ENCODE results near the gene IL10RB. TPM values are rescaled to one million over a fixed set of nuclear protein-coding genes. Genes with fewer than 3 reads are reported as not detected.

The IL10RB gene
- polyA plus RNA-seq, 2 of the 4 experiments (the other 2 are of a cell fraction) = 17.0 to 31.9 TPM

DNA sequence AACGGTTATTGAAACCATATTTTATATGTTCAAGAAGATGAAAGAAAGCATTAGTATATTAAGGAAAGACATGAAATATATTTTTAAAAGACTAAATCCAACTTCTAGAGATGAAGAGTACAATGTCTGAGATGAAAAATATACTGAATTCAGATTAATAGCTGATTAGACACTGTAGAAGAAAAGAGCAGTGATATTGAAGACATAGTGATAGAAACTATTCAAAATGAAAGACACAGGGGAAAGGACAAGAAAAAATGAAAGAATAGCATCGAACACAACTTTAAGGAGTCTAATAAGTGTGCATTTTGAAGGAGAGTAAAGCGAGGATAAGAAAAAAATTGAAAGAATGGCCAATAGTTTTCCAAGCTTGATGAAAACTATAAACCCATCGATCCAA, 47.4 kb downstream of the IL10RB start:
- ATAC-seq (no peak), FAIRE-seq (no peak), DNase-seq (ENCODE audit: low read depth in 1 of 2, low spot score in 1 of 2) (no peak)
- Histone ChIP-seq H3K4me1 (no peaks in the 10 kb centered on the region), H3K27ac (no peak overlapping the region), H3K9me3 (peaks cover 4% of the 10 kb centered on the region; the same call in 1 of the 3 replicates), H3K4me3 (no peak overlapping the region), H3K4me2 (no peak overlapping the region)
- ChIA-PET POLR2A (no interaction called here), CTCF (interaction anchor here (1.8 kb wide), 1 partner anchor 14 kb away, joined by 5 read pairs; no protein-coding TSS in a partner anchor)
- WGBS (ENCODE audit: missing lambda C conversion rate) = 36% methylated on average over 4 of the region's 4 CpGs
- TF ChIP-seq RNF2 (IDR thresholded peaks at IDR 0.05; ENCODE audit: borderline replicate concordance, low read depth) (no peak), KDM5A (IDR thresholded peaks at IDR 0.05) (no peak), HEYL (CRISPR knock-in tag; IDR thresholded peaks at IDR 0.05) (no peak), CBX2 (IDR thresholded peaks at IDR 0.05; ENCODE audit: borderline replicate concordance, low read depth) (no peak)
- TF ChIP-seq, protein P1, sequence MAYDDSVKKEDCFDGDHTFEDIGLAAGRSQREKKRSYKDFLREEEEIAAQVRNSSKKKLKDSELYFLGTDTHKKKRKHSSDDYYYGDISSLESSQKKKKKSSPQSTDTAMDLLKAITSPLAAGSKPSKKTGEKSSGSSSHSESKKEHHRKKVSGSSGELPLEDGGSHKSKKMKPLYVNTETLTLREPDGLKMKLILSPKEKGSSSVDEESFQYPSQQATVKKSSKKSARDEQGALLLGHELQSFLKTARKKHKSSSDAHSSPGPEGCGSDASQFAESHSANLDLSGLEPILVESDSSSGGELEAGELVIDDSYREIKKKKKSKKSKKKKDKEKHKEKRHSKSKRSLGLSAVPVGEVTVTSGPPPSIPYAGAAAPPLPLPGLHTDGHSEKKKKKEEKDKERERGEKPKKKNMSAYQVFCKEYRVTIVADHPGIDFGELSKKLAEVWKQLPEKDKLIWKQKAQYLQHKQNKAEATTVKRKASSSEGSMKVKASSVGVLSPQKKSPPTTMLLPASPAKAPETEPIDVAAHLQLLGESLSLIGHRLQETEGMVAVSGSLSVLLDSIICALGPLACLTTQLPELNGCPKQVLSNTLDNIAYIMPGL (CRISPR knock-in tag; IDR thresholded peaks at IDR 0.05; ENCODE audit: borderline replicate concordance) = no peak
- TF ChIP-seq, protein P2, sequence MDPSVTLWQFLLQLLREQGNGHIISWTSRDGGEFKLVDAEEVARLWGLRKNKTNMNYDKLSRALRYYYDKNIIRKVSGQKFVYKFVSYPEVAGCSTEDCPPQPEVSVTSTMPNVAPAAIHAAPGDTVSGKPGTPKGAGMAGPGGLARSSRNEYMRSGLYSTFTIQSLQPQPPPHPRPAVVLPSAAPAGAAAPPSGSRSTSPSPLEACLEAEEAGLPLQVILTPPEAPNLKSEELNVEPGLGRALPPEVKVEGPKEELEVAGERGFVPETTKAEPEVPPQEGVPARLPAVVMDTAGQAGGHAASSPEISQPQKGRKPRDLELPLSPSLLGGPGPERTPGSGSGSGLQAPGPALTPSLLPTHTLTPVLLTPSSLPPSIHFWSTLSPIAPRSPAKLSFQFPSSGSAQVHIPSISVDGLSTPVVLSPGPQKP (IDR thresholded peaks at IDR 0.05; ENCODE audit: low read depth, low read length) = no peak

DNA sequence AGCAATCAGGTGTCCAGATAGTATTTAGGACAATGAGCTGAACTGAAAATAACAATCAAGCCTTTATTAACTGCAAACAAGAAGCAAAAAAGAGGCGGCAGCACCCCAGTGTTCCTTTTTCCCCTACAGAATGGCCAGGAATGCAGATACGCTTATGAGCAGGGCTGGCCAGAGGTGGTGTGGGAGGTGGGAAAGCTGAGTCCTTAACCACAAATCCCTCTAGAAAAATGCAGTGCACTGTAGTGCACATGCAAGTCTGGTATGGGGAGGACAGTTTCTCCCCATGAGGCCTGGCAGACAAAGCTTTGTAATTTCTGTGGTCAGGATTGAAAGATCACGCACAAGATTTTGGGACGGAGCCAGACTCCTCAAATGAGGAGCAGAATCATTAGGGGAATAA, 47.9 kb downstream of the IL10RB start:
- ATAC-seq (no peak), FAIRE-seq (no peak), DNase-seq (ENCODE audit: low read depth in 1 of 2, low spot score in 1 of 2) (no peak)
- 60% methylated on average over 4 of the region's 4 CpGs for WGBS (ENCODE audit: missing lambda C conversion rate)
- ChIA-PET POLR2A (no interaction called here), CTCF (interaction anchor here (1.8 kb wide), 1 partner anchor 14 kb away, joined by 5 read pairs; no protein-coding TSS in a partner anchor)
- H3K4me3 ChIP-seq = no peak overlapping the region
- TF ChIP-seq POLR2A (IDR thresholded peaks at IDR 0.05; ENCODE audit: low read length) (no peak), ZFP36 (IDR thresholded peaks at IDR 0.05; ENCODE audit: borderline replicate concordance, partially characterized antibody) (no peak), EHF (CRISPR knock-in tag; IDR thresholded peaks at IDR 0.05) (no peak), MAFK (IDR thresholded peaks at IDR 0.05; ENCODE audit: partially characterized antibody) (no peak), FOXS1 (CRISPR knock-in tag; IDR thresholded peaks at IDR 0.05) (no peak), CEBPB (IDR thresholded peaks at IDR 0.05) (no peak)
- TF ChIP-seq, protein P3, sequence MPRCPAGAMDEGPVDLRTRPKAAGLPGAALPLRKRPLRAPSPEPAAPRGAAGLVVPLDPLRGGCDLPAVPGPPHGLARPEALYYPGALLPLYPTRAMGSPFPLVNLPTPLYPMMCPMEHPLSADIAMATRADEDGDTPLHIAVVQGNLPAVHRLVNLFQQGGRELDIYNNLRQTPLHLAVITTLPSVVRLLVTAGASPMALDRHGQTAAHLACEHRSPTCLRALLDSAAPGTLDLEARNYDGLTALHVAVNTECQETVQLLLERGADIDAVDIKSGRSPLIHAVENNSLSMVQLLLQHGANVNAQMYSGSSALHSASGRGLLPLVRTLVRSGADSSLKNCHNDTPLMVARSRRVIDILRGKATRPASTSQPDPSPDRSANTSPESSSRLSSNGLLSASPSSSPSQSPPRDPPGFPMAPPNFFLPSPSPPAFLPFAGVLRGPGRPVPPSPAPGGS (IDR thresholded peaks at IDR 0.05) = no peak
- peaks cover 4% of the 10 kb centered on the region; the same call in 1 of the 3 replicates for H3K9me3 ChIP-seq
- H3K27ac ChIP-seq = no peak overlapping the region
- no peak overlapping the region for H3K4me2 ChIP-seq
- H3K4me1 ChIP-seq = no peaks in the 10 kb centered on the region

DNA sequence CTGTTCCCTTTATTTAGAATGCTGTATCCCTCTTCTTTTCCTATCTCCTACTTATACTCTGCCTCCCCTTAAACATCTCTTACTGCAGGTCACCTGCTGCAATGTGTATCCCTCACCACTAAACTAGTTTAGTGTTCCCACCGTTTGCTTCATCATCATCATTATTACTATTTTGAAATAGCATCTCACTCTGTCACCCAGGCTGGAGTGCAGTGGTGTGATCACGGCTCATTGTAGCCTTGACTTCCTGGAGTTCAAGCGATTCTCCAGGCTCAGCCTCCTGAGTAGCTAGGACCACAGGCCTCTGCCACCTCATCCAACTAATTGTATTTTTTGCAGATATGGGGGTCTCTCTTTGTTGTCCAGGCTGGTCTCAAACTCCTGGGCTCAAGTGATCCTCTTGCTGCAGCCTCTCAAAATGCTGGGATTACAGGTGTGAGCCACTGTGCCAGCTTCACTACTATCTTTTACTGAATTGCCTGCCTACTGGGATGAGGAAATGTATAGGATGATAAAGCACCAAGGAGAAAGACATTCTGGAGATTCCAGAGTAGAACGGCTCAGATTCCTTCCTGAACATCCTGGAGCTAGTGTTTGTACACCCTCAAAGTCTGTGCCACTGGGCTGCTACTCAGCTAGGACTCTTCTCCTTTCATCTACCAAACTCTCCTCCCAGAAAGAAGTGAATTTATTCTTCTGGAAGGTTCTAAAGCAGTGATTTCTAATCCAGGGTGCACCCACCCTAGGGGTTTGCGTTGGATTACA, 50.0 kb downstream of the IL10RB start:
- no peak overlapping the region for H3K27ac ChIP-seq
- POLR2A ChIA-PET = no interaction called here
- no peak overlapping the region for H3K4me3 ChIP-seq
- no peaks in the 10 kb centered on the region for H3K4me1 ChIP-seq
- 0 out of 3 replicates have a peak, but pooled peaks cover 4% of the 10 kb centered on the region for H3K9me3 ChIP-seq
- no peak for TF ChIP-seq GATA3 (IDR thresholded peaks at IDR 0.05; ENCODE audit: borderline replicate concordance)
- no peak for TF ChIP-seq FOSL2 (IDR thresholded peaks at IDR 0.05)
- TF ChIP-seq FOSL2 (CRISPR knock-in tag; IDR thresholded peaks at IDR 0.05) = no peak
- no peak for TF ChIP-seq SMC3 (IDR thresholded peaks at IDR 0.05)
- FAIRE-seq (no peak), ATAC-seq (no peak), DNase-seq (ENCODE audit: low read depth in 1 of 2, low spot score in 1 of 2) (no peak)
- no peak overlapping the region for H3K4me2 ChIP-seq
- WGBS (ENCODE audit: missing lambda C conversion rate) = 63% methylated on average over 5 of the region's 5 CpGs
- CTCF ChIA-PET = interaction anchor here (0.5 to 1.4 kb wide), 2 partner anchors 45 to 130 kb away, joined by 4 read pairs; no protein-coding TSS in a partner anchor

Data from A549 (cell line).